GM21528 (cell line): Measurements from ENCODE around the gene UTP3.
A peak's percentile ranks its signal among the peaks of the same experiment; 100 is the strongest.
"Not testable (repeated sequence)": the region's sequence is repeated elsewhere in the genome, so short reads cannot be mapped to it uniquely, and the experiment has no call there.

Source experiments
- ATAC-seq: cut with Tn5 transposase; IDR thresholded peaks from one replicate; pipeline ENCODE4 v1.9.1; 2021; ENCODE audit warnings: mild to moderate bottlenecking, moderate library complexity; ENCODE audit not compliant: unreplicated experiment, low FRiP score

The UTP3 gene

GRCh38 chr4:70687821-70688794 is at the start of gene UTP3:
Gene UTP3 (plus strand): TSS chr4:70688532. CDS start chr4:70688678, 146 bp downstream.
- ATAC-seq: peak; percentile 95

- no peak for ATAC-seq
Observed at GRCh38 chr4:70640192-70640591, 48.1 kb upstream of the UTP3 start.

- ATAC-seq: not testable (repeated sequence)
Observed at GRCh38 chr4:70650741-70651140, 37.6 kb upstream of the UTP3 start.

GRCh38 chr4:70651864-70652506 is 36.3 kb upstream of the UTP3 start:
- no peak for ATAC-seq

GRCh38 chr4:70654605-70655011 is 33.7 kb upstream of the UTP3 start:
- no peak for ATAC-seq

- no peak for ATAC-seq
Observed at GRCh38 chr4:70657326-70657725, 31.0 kb upstream of the UTP3 start.

GRCh38 chr4:70658418-70658817 is 29.9 kb upstream of the UTP3 start:
- no peak for ATAC-seq

GRCh38 chr4:70660106-70660505 is 28.2 kb upstream of the UTP3 start:
- ATAC-seq: no peak

- ATAC-seq: peak; percentile 50
Observed at GRCh38 chr4:70661309-70661922, 26.9 kb upstream of the UTP3 start.

- peak; percentile 55 for ATAC-seq
Observed at GRCh38 chr4:70666369-70666768, 22.0 kb upstream of the UTP3 start, which contains the start of gene JCHAIN. Gene JCHAIN (minus strand): TSS chr4:70666508. CDS start chr4:70666490, 18 bp downstream.

- ATAC-seq: no peak
Observed at GRCh38 chr4:70667740-70668535, 20.4 kb upstream of the UTP3 start.

- no peak for ATAC-seq
Observed at GRCh38 chr4:70670332-70671014, 17.9 kb upstream of the UTP3 start.

- no peak for ATAC-seq
Observed at GRCh38 chr4:70671091-70671490, 17.2 kb upstream of the UTP3 start.

- ATAC-seq: no peak
Observed at GRCh38 chr4:70674191-70674590, 14.1 kb upstream of the UTP3 start.

- ATAC-seq: no peak
Observed at GRCh38 chr4:70674731-70675130, 13.6 kb upstream of the UTP3 start.

- no peak for ATAC-seq
Observed at GRCh38 chr4:70676554-70677090, 11.7 kb upstream of the UTP3 start.

GRCh38 chr4:70678383-70678999 is 9.8 kb upstream of the UTP3 start:
- ATAC-seq: peak; percentile 78

GRCh38 chr4:70680934-70681333 is 7.4 kb upstream of the UTP3 start:
- ATAC-seq: no peak

- no peak for ATAC-seq
Observed at GRCh38 chr4:70681704-70682103, 6.6 kb upstream of the UTP3 start.
